OCI-LY3 (cell line): Measurements from ENCODE around the gene TRERF1.

Experiments used
- CTCF ChIP-seq: fragments of 200-600, 300-600 bp; sonication (generic); IDR thresholded peaks from 2 replicates; pipeline ENCODE4 v1.5.1; 2014; ENCODE audit warnings: antibody characterized with exemption, low read length, low read depth
- EZH2phosphoT487 ChIP-seq: fragments of 200-600 bp; shearing (Covaris generic); IDR thresholded peaks from 2 replicates; pipeline ENCODE4 v1.6.1; 2018; ENCODE audit warnings: antibody characterized with exemption, mixed run types, low read depth

- TF ChIP-seq CTCF, result no peak
- no peak for TF ChIP-seq EZH2phosphoT487
Measured at GRCh38 chr6:42448927-42449659, 2.6 kb downstream of the TRERF1 start.
